Measurements from ENCODE around the gene ENPP6.

GRCh38 chr4:184117662-184118199 is 99.9 kb downstream of the ENPP6 start:
- TF ChIP-seq MXI1 (conservative IDR thresholded peaks at IDR 0.05; ENCODE audit: poor library complexity, severe bottlenecking) (no peak), CTCF (IDR thresholded peaks at IDR 0.05; ENCODE audit: poor library complexity, severe bottlenecking) (no peak), EZH2 (IDR thresholded peaks at IDR 0.05; ENCODE audit: borderline replicate concordance, insufficient read depth, low read length, poor library complexity, severe bottlenecking) (no peak), TAF1 (IDR thresholded peaks at IDR 0.05; ENCODE audit: low read depth) (no peak)

Measured in neural cell (in vitro differentiated cells).